Hematopoietic multipotent progenitor cell (in vitro differentiated cells): ENCODE data around the gene CEND1. TPM values are rescaled to one million over a fixed set of nuclear protein-coding genes. Genes with fewer than 3 reads are reported as not detected.

ENCODE experiments used
- DNase-seq, 3 donors: peaks; one replicate each; pipeline ENCODE4 v3.0.0-alpha.2; 2011 to 2015; ENCODE audit warnings: low read depth in 2 of 3, low spot score in 2 of 3
- total RNA-seq: library from RNA; depleted of rRNA; stranded (reverse); fragments of >200 nt; gene quantifications from one replicate; pipeline ENCODE4 v1.2.3, GENCODE V29; 2012

CEND1 gene
- total RNA-seq, 1 donor = not detected

GRCh38 chr11:779955-780532, 9.8 kb downstream of the CEND1 start:
- DNase-seq = no peak

- no peak for DNase-seq
Measured at GRCh38 chr11:778976-779954, 10.6 kb downstream of the CEND1 start.

- peak; percentile 86 to 90 (median 90) for DNase-seq
Measured at GRCh38 chr11:777288-778255, 12.3 kb downstream of the CEND1 start, which contains the start of gene GATD1. GATD1 (minus strand) TSS chr11:777487; CDS start chr11:777462, 25 bp downstream.

- DNase-seq = peak in 2 of 3 donors; percentile 44 to 46
Measured at GRCh38 chr11:776561-777287, 13.2 kb downstream of the CEND1 start.

- DNase-seq = no peak
Measured at GRCh38 chr11:776263-776560, 13.7 kb downstream of the CEND1 start.

GRCh38 chr11:774873-775592, 14.9 kb downstream of the CEND1 start:
- no peak for DNase-seq

- no peak for DNase-seq
Measured at GRCh38 chr11:773830-774229, 16.1 kb downstream of the CEND1 start.

GRCh38 chr11:773425-773824, 16.5 kb downstream of the CEND1 start:
- DNase-seq = no peak

GRCh38 chr11:772429-773390, 17.2 kb downstream of the CEND1 start:
- no peak for DNase-seq

GRCh38 chr11:771617-772204, 18.2 kb downstream of the CEND1 start:
- DNase-seq = no peak

- DNase-seq = no peak
Measured at GRCh38 chr11:770642-771616, 19.0 kb downstream of the CEND1 start.

GRCh38 chr11:769887-770641, 19.8 kb downstream of the CEND1 start:
- DNase-seq = no peak

- DNase-seq = no peak
Measured at GRCh38 chr11:767238-767637, 22.7 kb downstream of the CEND1 start.

GRCh38 chr11:766936-767210, 23.0 kb downstream of the CEND1 start:
- DNase-seq = no peak

- no peak for DNase-seq
Measured at GRCh38 chr11:766106-766935, 23.6 kb downstream of the CEND1 start.

- no peak for DNase-seq
Measured at GRCh38 chr11:765802-766091, 24.1 kb downstream of the CEND1 start.
